A673 (cell line): ENCODE measurements around the gene CYP3A4. TPM values are rescaled to one million over a fixed set of nuclear protein-coding genes. Genes with fewer than 3 reads are reported as not detected.

Experiments
- BruUV-seq: library from RNA; stranded (reverse); fragments of 400-500 nt; replicated peaks from 2 replicates; lab custom pipeline; 2021; lab: Mats Ljungman, UMichigan
- CTCF ChIA-PET: fragments of 300-600 bp; sonication (Branson Sonifier 250); formaldehyde crosslinking; loops from one replicate; lab custom pipeline; 2022; ENCODE audit warnings: antibody characterized with exemption; lab: Charles Lee
- POLR2A ChIA-PET: fragments of 300-600 bp; sonication (Branson Sonifier 250); formaldehyde crosslinking; loops from one replicate; lab custom pipeline; 2022; ENCODE audit warnings: antibody characterized with exemption; ENCODE audit not compliant: low non-redundant PET; lab: Charles Lee
- DNase-seq: peaks from one replicate; pipeline ENCODE4 v3.0.0-alpha.2; 2015; ENCODE audit warnings: low spot score
- H3K27ac ChIP-seq: fragments of 200-600 bp; sonication (generic); 2 replicates; pipeline ENCODE4 v1.5.1; 2016; ENCODE audit warnings: mixed run types, low read depth, mild to moderate bottlenecking, mixed read lengths, antibody characterized with exemption, low read length; ENCODE audit not compliant: poor library complexity, severe bottlenecking
- H3K27me3 ChIP-seq: fragments of 200-600 bp; sonication (generic); replicated peaks from 2 replicates; pipeline ENCODE4 v1.6.1; 2017; ENCODE audit warnings: mixed run types, low read depth, mild to moderate bottlenecking, mixed read lengths, antibody characterized with exemption, low read length; ENCODE audit not compliant: insufficient read depth, poor library complexity
- H3K36me3 ChIP-seq: fragments of 200-600 bp; sonication (generic); 2 replicates; pipeline ENCODE4 v1.6.1; 2016; ENCODE audit warnings: mixed run types, mild to moderate bottlenecking, mixed read lengths, antibody characterized with exemption, low read length; ENCODE audit not compliant: insufficient read depth, poor library complexity, severe bottlenecking
- H3K4me1 ChIP-seq: fragments of 200-600 bp; sonication (generic); 2 replicates; pipeline ENCODE4 v1.6.1; 2017; ENCODE audit warnings: mixed run types, mild to moderate bottlenecking, mixed read lengths, antibody characterized with exemption, low read length; ENCODE audit not compliant: insufficient read depth, poor library complexity, severe bottlenecking
- H3K4me3 ChIP-seq: fragments of 200-600 bp; sonication (generic); 2 replicates; pipeline ENCODE4 v1.5.1; 2016; ENCODE audit warnings: low read depth, mixed run types, mild to moderate bottlenecking, mixed read lengths, low read length; ENCODE audit not compliant: poor library complexity, severe bottlenecking
- H3K9me3 ChIP-seq: fragments of 200-600 bp; sonication (generic); 2 replicates; pipeline ENCODE4 v1.6.1; 2016; ENCODE audit warnings: mixed run types, low read depth, mild to moderate bottlenecking, mixed read lengths, antibody characterized with exemption, low read length; ENCODE audit not compliant: poor library complexity, severe bottlenecking
- CTCF ChIP-seq: fragments of 300-800, 200-600 bp; sonication (generic); conservative IDR thresholded peaks from 2 replicates; pipeline ENCODE4 v1.5.1; 2017; ENCODE audit warnings: low read depth, mild to moderate bottlenecking, antibody characterized with exemption, low read length, moderate library complexity, mixed read lengths
- EZH2 ChIP-seq: fragments of 200-600 bp; sonication (generic); IDR thresholded peaks from 2 replicates; pipeline ENCODE4 v1.6.1; 2017; ENCODE audit warnings: borderline replicate concordance, low read depth, mild to moderate bottlenecking, mixed read lengths, antibody characterized with exemption, low read length; ENCODE audit not compliant: poor library complexity, severe bottlenecking
- intact Hi-C: fragments of 100-400 bp; cut with micrococcal nuclease; formaldehyde crosslinking; loops from one replicate; pipeline ENCODE4 v1.10.0; 2022; ENCODE audit not compliant: unreplicated experiment
- total RNA-seq: library from RNA; stranded (reverse); gene quantifications from 2 replicates; pipeline ENCODE4 v1.2.3, GENCODE V29; 2021

CYP3A4 gene
- total RNA-seq, 1 experiment from 2014 or later, result not detected

GRCh38 chr7:99764478-99764877 is 19.5 kb downstream of the CYP3A4 start:
- ChIA-PET CTCF (no interaction called here), POLR2A (no interaction called here)
- no peaks in the 10 kb centered on the region for H3K4me1 ChIP-seq
- TF ChIP-seq EZH2 (no peak), CTCF (no peak)
- no TSS peak for BruUV-seq
- intact Hi-C loops, result no loop called here
- no peaks in the 10 kb centered on the region for H3K36me3 ChIP-seq
- no peak overlapping the region for H3K27ac ChIP-seq
- no peaks in the 10 kb centered on the region for H3K9me3 ChIP-seq
- peaks cover 7% of the 10 kb centered on the region for H3K27me3 ChIP-seq
- H3K4me3 ChIP-seq, result no peak overlapping the region
- DNase-seq, result no peak

- TF ChIP-seq CTCF, result no peak
- TF ChIP-seq EZH2, result no peak
- Histone ChIP-seq H3K9me3 (no peaks in the 10 kb centered on the region), H3K4me3 (no peak overlapping the region), H3K4me1 (no peaks in the 10 kb centered on the region), H3K27ac (no peak overlapping the region), H3K27me3 (peaks cover 7% of the 10 kb centered on the region), H3K36me3 (no peaks in the 10 kb centered on the region)
- ChIA-PET CTCF (no interaction called here), POLR2A (no interaction called here)
- intact Hi-C loops, result no loop called here
- no peak for DNase-seq
- BruUV-seq, result no TSS peak
Observed at GRCh38 chr7:99762680-99763327, 21.2 kb downstream of the CYP3A4 start.

GRCh38 chr7:99755085-99755484 is 28.9 kb downstream of the CYP3A4 start:
- DNase-seq, result no peak
- no peak overlapping the region for H3K4me3 ChIP-seq
- ChIA-PET CTCF (no interaction called here), POLR2A (no interaction called here)
- TF ChIP-seq CTCF, result no peak
- no peak for TF ChIP-seq EZH2
- intact Hi-C loops, result no loop called here
- H3K27ac ChIP-seq, result no peak overlapping the region
- no peaks in the 10 kb centered on the region for H3K36me3 ChIP-seq
- H3K9me3 ChIP-seq, result no peaks in the 10 kb centered on the region
- BruUV-seq, result no TSS peak
- H3K4me1 ChIP-seq, result no peaks in the 10 kb centered on the region
- peaks cover 3% of the 10 kb centered on the region for H3K27me3 ChIP-seq
